ENCODE results near the gene MTERF1.
"Not testable (repeated sequence)": the region's sequence is repeated elsewhere in the genome, so short reads cannot be mapped to it uniquely, and the experiment has no call there.

MTERF1 gene

GRCh38 chr7:91880413-91881241, at the start of gene MTERF1:
TSS of gene MTERF1 (minus strand) at chr7:91880702. CDS start at chr7:91880083, 619 bp downstream.
- DNase-seq (ENCODE audit: low read depth), result peak; percentile 92

- DNase-seq (ENCODE audit: low read depth), result no peak
Observed at GRCh38 chr7:91929463-91929862, 49.0 kb upstream of the MTERF1 start.

- no peak for DNase-seq (ENCODE audit: low read depth)
Observed at GRCh38 chr7:91927912-91928311, 47.4 kb upstream of the MTERF1 start.

GRCh38 chr7:91922857-91923256, 42.4 kb upstream of the MTERF1 start:
- peak; percentile 49 for DNase-seq (ENCODE audit: low read depth)

- DNase-seq (ENCODE audit: low read depth), result peak; percentile 46
Observed at GRCh38 chr7:91918356-91918755, 37.9 kb upstream of the MTERF1 start.

GRCh38 chr7:91916051-91916440, 35.5 kb upstream of the MTERF1 start:
- peak; percentile 56 for DNase-seq (ENCODE audit: low read depth)

- peak; percentile 69 for DNase-seq (ENCODE audit: low read depth)
Observed at GRCh38 chr7:91915401-91916050, 35.0 kb upstream of the MTERF1 start.

- DNase-seq (ENCODE audit: low read depth), result peak; percentile 77
Observed at GRCh38 chr7:91913612-91914011, 33.1 kb upstream of the MTERF1 start.

GRCh38 chr7:91912494-91912893, 32.0 kb upstream of the MTERF1 start:
- peak; percentile 57 for DNase-seq (ENCODE audit: low read depth)

- DNase-seq (ENCODE audit: low read depth), result no peak
Observed at GRCh38 chr7:91911121-91911520, 30.6 kb upstream of the MTERF1 start.

- no peak for DNase-seq (ENCODE audit: low read depth)
Observed at GRCh38 chr7:91910171-91910570, 29.7 kb upstream of the MTERF1 start.

- no peak for DNase-seq (ENCODE audit: low read depth)
Observed at GRCh38 chr7:91899563-91899962, 19.1 kb upstream of the MTERF1 start.

GRCh38 chr7:91898240-91898992, 17.9 kb upstream of the MTERF1 start:
- no peak for DNase-seq (ENCODE audit: low read depth)

GRCh38 chr7:91894781-91895480, 14.4 kb upstream of the MTERF1 start:
- DNase-seq (ENCODE audit: low read depth), result peak; percentile 57

- DNase-seq (ENCODE audit: low read depth), result not testable (repeated sequence)
Observed at GRCh38 chr7:91893699-91894098, 13.2 kb upstream of the MTERF1 start.

GRCh38 chr7:91892821-91893340, 12.4 kb upstream of the MTERF1 start:
- DNase-seq (ENCODE audit: low read depth), result peak; percentile 30

GRCh38 chr7:91892099-91892705, 11.7 kb upstream of the MTERF1 start:
- no peak for DNase-seq (ENCODE audit: low read depth)

GRCh38 chr7:91888271-91889175, 8.0 kb upstream of the MTERF1 start:
- DNase-seq (ENCODE audit: low read depth), result not testable (repeated sequence)

GRCh38 chr7:91887336-91888213, 7.1 kb upstream of the MTERF1 start:
- DNase-seq (ENCODE audit: low read depth), result not testable (repeated sequence)
